Right ventricle myocardium superior (tissue), 1 donor: ENCODE results near the gene OPN4. TPM values are rescaled to one million over a fixed set of nuclear protein-coding genes. Genes with fewer than 3 reads are reported as not detected.
A peak's percentile ranks its signal among the peaks of the same experiment; 100 is the strongest.

Source experiments
- ATAC-seq: fragments of 200-7000 bp; cut with Tn5 transposase; one replicate; pipeline ENCODE4 v1.9.1; 2020; ENCODE audit warnings: mild to moderate bottlenecking; ENCODE audit not compliant: poor library complexity
- DNase-seq: peaks from one replicate; pipeline ENCODE4 v3.0.0-alpha.2; 2020
- intact Hi-C: fragments of 100-400 bp; cut with DNase I; formaldehyde crosslinking; loops from one replicate; pipeline ENCODE4 v1.11.2; 2022
- total RNA-seq: library from RNA; stranded (reverse); fragmentation: NEBNext Ultra II Directional; extraction: Animal tissue kit (Norgen Biotek cat#: 25700); gene quantifications from one replicate; pipeline ENCODE4 v1.2.1, GENCODE V29; 2021
- donor health status: DM: no; HTN: yes; CAD: no; lungs with severe emphysema.

The OPN4 gene
- total RNA-seq, 1 donor from 2014 or later = 0.40 TPM

GRCh38 chr10:86690657-86691084, 36.3 kb downstream of the OPN4 start:
- intact Hi-C loops = no loop called here
- peak; percentile 70 for DNase-seq
- peak; percentile 6 for ATAC-seq

DNA sequence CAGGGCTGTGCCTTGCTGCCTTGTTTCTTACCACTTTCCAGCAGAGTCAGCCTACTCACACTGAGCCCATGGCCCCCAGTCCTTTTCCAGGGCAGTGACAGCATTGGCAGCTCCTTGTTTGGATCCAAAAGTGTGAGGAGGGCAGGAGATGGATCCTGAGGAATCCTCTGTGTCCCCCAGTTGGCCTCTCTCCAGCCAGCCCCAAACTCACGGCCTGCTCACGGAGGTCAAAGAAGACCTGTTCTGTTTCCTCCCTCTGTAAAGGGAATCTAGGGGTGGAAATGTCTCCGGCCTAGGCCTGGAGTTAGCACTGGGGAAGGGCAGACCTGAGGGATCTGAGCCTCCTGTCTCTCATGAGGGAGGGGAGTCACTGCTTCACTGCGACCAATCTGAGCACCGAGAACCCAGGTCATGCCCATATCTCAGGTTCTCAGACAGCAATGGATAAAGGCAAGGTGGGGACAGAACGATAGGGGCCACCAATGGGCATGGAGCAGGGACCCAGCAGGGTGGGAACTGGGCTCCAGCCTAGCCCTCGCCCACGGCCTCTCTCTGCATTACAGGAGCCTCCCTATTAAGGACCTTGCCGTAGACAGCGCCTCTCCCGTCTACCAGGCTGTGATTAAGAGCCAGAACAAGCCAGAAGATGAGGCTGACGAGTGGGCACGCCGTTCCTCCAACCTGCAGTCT, 37.1 kb downstream of the OPN4 start:
- intact Hi-C loops = no loop called here
- DNase-seq (no peak), ATAC-seq (peak; percentile 3)

GRCh38 chr10:86692023-86692514, 37.7 kb downstream of the OPN4 start:
- ATAC-seq (peak; percentile 0), DNase-seq (no peak)
- intact Hi-C loops = no loop called here

GRCh38 chr10:86692664-86693063, 38.3 kb downstream of the OPN4 start:
- intact Hi-C loops = no loop called here

DNA sequence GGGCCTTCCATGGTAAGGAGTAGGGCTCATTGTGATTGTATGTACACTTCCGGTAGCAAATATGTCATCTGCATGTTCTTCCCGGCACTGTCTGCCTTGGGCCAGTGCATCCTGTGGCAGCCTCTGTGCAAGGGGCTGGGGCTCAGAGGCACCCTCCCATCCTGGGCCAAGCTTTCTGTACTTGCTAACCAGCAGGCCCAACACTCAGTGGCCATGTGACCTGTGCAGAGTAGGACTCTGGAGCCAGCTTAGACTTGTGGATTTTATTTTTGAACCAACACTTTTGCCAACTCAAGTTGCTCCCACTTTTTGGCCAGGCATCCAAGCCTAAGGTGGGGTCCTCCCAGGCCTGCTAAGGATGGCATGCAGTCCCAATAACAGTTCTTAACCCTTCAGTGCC, 38.9 kb downstream of the OPN4 start:
- DNase-seq (no peak), ATAC-seq (no peak)
- intact Hi-C loops = no loop called here

More at GRCh38 chr10:86692664-86693063, 38.3 kb downstream of the OPN4 start:
- ATAC-seq (no peak), DNase-seq (no peak)

GRCh38 chr10:86693721-86694369, 39.5 kb downstream of the OPN4 start:
- no peak for ATAC-seq
- DNase-seq = no peak
- intact Hi-C loops = no loop called here

DNA sequence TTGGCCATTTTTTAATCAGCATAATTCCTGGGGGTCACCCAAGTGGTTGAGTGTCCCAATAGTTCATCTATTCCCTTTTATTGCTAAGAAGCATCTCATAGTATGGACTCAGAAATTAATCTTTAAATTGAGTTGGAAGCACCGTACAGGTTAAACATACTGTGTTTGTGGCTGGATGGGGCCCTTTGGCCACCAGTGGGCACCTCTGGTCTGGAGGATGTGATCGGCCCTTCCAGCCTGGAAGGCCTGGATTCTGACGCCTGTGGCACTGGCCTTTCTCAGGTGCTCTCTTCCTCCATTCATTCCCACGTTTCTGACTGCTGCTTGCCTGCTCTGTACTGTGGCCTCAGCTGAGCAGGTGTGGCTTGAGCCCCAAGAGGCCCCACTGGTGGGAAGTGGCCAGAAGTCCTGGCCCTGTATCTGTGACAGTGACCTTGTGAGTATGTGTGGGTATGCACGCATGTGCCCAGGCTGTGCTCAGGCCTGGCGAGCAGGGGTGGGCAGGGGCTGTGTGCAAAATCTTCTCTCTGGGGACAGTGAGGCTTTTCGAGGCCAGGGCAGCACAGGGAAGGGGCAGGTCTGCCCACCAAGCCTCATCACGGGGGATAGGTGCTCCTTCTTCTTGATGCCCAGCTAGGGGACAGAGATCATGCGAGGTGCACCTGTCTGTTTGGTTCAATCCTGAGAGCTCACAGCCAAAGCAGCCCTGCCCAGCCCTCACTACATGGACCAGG, 44.0 kb downstream of the OPN4 start:
- DNase-seq = no peak

GRCh38 chr10:86699125-86699524, 44.8 kb downstream of the OPN4 start:
- ATAC-seq = no peak
- intact Hi-C loops = loop anchor here (5.0 kb wide), 1 partner anchor 198 kb away; no protein-coding TSS in a partner anchor
- no peak for DNase-seq

More for the DNA sequence above, 44.0 kb downstream of the OPN4 start:
- ATAC-seq = no peak
- intact Hi-C loops = loop anchor here (5.0 kb wide), 1 partner anchor 199 kb away; no protein-coding TSS in a partner anchor

DNA sequence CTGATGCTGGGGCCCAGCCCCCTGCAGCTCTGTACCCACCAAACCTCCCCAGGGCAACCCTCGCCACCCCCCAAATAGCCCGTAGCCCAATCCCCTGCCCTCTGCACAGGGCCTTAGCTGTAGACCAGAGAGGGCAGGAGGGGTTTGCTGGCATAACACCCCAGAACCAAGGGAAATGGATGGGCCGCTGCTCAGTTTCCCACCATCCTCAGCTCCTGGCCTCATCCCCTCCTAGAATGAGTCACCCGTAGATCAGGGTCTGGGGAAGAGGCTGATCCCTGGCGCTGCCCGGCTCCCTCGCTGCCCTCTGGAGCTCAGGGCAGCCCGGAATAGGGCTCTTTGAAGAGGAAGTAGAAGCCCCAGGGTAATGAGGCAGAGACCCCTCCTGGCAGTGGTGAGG, 45.2 kb downstream of the OPN4 start:
- ATAC-seq (no peak), DNase-seq (peak; percentile 40)
- intact Hi-C loops = loop anchor here (5.0 kb wide), 1 partner anchor 198 kb away; no protein-coding TSS in a partner anchor

- ATAC-seq = no peak
- intact Hi-C loops = loop anchor here (5.0 kb wide), 1 partner anchor 197 kb away; no protein-coding TSS in a partner anchor
- DNase-seq = peak; percentile 35
These were observed 45.9 kb downstream of the OPN4 start for GRCh38 chr10:86699991-86700840.

DNA sequence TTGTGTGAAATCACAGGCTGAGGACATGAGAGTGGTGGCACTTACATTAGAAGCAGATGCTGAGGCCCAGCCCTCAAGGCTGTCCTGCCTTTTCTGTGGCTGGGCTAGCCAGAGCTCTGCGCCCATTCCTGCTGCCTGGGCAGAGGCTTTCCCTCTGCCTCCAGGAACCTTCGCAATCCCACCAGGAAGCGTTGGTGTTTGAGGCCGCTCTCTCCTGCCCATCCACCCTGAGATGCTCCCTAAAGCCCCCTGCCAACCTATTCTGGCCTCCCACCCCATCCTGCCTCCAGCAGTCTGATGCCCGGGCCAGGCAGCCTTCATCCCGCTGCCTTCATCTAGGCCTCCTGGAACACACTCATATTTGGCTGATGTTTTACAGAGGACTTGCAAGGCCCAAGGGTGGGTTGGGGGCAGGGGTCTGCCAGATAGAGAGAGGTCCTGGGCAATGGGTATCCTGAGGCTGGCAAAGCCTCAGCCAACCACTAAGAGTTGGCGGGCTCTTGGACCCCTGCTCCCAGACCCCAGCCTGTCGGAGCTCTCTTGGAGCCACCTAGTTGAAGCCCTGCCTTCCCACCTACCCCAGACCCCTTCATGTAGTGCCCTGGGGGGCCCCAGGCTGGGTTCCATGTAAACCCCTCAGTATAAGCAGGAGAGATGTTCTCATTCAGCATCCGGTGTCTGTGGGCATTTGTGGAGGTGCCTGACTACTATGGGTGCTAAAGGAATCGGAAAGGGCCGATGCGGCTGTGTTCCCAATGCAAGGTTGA, 46.7 kb downstream of the OPN4 start:
- DNase-seq (peak; percentile 31), ATAC-seq (peak; percentile 0)
- intact Hi-C loops = no loop called here

DNA sequence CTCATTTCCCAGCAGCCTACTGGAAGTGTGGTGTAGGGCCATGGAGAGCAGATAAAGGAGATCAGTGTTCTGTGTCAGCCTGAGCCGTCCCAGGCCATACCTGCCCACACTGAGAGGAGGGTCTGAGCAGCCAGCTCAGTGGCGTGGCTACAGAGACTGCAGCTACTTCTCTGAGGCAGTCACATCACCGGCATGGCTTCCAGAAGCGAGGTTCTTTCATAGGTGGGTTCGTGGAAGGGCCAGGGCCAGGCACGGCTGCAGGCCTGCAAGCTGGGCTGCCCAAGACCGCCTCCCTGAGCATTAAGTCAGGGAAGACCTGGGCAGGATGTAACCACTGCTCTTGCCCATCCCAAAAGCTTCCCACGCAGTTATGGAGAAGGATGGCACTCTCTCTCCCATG, 48.8 kb downstream of the OPN4 start:
- DNase-seq (peak; percentile 41), ATAC-seq (peak; percentile 2)
- intact Hi-C loops = no loop called here

DNA sequence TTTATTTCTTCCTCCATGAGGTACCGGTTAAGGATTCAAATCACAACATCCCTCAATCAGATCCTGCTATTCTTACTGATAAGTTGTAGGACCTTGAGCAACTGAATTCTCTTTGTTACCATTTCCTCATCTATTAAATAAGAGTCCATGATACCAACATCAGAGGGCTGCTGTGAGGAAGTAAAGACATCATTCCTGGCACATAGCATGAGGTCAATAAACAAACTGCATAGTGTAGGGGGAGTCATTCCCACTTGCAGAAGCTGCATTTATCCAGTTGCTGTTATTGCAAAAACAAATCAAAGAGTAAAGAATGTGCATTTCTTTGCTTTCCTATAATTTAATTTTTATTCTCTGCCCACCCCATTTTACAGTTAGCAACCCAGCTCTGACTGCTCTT, 50.8 kb downstream of the OPN4 start:
- intact Hi-C loops = no loop called here
- no peak for ATAC-seq
- DNase-seq = no peak

- no peak for ATAC-seq
- no peak for DNase-seq
- intact Hi-C loops = no loop called here
These were observed 51.6 kb downstream of the OPN4 start for GRCh38 chr10:86705905-86706304.

- DNase-seq (peak; percentile 42), ATAC-seq (no peak)
- intact Hi-C loops = no loop called here
These were observed 52.1 kb downstream of the OPN4 start for GRCh38 chr10:86706401-86706841.

DNA sequence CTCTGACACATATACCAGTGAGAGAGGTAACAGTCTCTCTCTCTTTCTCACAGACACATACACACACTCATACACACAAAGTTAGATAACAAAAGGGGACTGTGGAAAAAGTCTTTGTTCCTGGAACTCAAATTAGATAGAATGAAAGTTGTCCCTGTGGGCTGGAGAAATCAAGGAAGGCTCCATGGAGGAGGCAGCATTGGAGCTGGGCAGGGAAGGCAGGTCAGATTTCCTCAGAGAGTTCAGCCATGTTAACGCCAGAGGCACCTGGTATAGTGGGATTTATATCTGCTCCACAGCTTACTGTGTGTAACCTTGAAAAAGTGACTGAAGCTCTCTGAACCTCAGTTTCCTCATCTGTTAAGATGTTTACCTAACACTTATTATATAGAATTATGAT, 52.6 kb downstream of the OPN4 start:
- intact Hi-C loops = no loop called here
- DNase-seq = no peak
- no peak for ATAC-seq

DNA sequence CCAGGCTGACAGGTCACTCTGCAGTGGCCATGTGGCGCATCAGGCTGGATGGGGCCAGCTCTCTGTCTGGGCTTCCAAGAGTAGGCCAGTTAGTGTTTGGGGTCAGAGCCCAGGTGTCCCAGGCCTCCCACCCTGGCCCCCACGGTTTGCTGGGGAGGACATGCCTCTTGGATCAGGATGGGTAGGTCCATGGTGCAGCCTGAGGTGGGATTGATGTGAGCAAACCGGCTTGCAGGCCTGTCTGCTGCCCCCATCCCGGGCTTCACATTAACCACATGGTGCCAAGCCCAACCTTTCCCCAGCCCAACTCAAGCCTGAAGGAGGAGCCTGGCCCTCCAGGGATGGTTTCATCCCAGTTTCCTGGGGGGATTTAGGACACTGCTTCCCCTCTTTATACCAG, 53.2 kb downstream of the OPN4 start:
- intact Hi-C loops = no loop called here
- no peak for DNase-seq
- no peak for ATAC-seq
